ENCODE results near the gene TAF11L12.

TAF11L12 gene

DNA sequence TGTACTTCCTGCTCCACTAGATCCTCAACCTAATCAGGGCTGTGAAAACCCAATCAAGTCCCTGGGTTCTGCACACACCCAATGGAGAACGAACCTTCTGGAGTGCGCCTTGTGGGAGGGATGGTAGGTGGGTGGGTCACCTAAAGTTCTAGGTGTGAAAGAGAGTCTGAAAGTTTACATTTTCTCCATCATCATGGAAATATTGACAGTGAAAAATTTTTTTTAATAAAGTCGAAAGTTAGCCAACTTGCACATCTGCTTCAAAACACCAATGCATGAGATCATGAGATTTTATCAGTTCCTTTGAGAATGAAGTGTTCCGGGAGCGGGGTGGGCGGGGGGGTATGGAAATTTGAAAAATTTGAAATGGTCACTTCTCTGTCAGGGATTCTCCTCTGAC is 45.7 kb downstream of the TAF11L12 start:
- Histone ChIP-seq H3K27me3 (ENCODE audit: insufficient read depth, low read depth, severe bottlenecking) (no peaks in the 10 kb centered on the region), H3K36me3 (no peaks in the 10 kb centered on the region), H3K4me3 (ENCODE audit: low read depth, low read length) (no peak overlapping the region), H3K27ac (no peak overlapping the region), H3K9me3 (ENCODE audit: severe bottlenecking) (no peaks in the 10 kb centered on the region)
- TF ChIP-seq, protein P1, sequence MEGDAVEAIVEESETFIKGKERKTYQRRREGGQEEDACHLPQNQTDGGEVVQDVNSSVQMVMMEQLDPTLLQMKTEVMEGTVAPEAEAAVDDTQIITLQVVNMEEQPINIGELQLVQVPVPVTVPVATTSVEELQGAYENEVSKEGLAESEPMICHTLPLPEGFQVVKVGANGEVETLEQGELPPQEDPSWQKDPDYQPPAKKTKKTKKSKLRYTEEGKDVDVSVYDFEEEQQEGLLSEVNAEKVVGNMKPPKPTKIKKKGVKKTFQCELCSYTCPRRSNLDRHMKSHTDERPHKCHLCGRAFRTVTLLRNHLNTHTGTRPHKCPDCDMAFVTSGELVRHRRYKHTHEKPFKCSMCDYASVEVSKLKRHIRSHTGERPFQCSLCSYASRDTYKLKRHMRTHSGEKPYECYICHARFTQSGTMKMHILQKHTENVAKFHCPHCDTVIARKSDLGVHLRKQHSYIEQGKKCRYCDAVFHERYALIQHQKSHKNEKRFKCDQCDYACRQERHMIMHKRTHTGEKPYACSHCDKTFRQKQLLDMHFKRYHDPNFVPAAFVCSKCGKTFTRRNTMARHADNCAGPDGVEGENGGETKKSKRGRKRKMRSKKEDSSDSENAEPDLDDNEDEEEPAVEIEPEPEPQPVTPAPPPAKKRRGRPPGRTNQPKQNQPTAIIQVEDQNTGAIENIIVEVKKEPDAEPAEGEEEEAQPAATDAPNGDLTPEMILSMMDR (IDR thresholded peaks at IDR 0.05; ENCODE audit: low read depth, low read length): no peak
- no peak for DNase-seq
